Activated CD8-positive, alpha-beta memory T cell treated with anti-CD3 and anti-CD28 coated beads, Interleukin-2, amount 50 U/mL, for 48 hours (primary cell): ENCODE measurements around the gene RPS15A.
"Not testable (repeated sequence)": the region's sequence is repeated elsewhere in the genome, so short reads cannot be mapped to it uniquely, and the experiment has no call there.

Source experiments
- DNase-seq: peaks from one replicate; pipeline ENCODE4 v3.0.0-alpha.2; 2020

Gene RPS15A

GRCh38 chr16:18738768-18739167 is 51.4 kb downstream of the RPS15A start:
- DNase-seq, result not testable (repeated sequence)

- DNase-seq, result not testable (repeated sequence)
Measured at GRCh38 chr16:18734279-18734678, 55.9 kb downstream of the RPS15A start.
